PC-3 (cell line): ENCODE data around the gene PLP1. TPM values are rescaled to one million over a fixed set of nuclear protein-coding genes. Genes with fewer than 3 reads are reported as not detected.

Experiments
- ATAC-seq: fragments of 200-7000 bp; cut with Tn5 transposase; 2 replicates; pipeline ENCODE4 v1.9.1; 2020; ENCODE audit warnings: mild to moderate bottlenecking, moderate library complexity
- BruUV-seq: library from RNA; stranded (reverse); fragments of 400-500 nt; replicated peaks from 2 replicates; lab custom pipeline; 2021; lab: Mats Ljungman, UMichigan
- CTCF ChIA-PET: fragments of 300-600 bp; sonication (Branson Sonifier 250); formaldehyde crosslinking; loops from one replicate; lab custom pipeline; 2022; ENCODE audit warnings: antibody characterized with exemption; lab: Charles Lee
- POLR2A ChIA-PET: fragments of 300-600 bp; sonication (Branson Sonifier 250); formaldehyde crosslinking; loops from one replicate; lab custom pipeline; 2022; ENCODE audit warnings: antibody characterized with exemption; ENCODE audit not compliant: unreplicated experiment; lab: Charles Lee
- DNase-seq: peaks from one replicate; pipeline ENCODE4 v3.0.0-alpha.2; 2015
- H2AFZ ChIP-seq: fragments of 300-600 bp; sonication (generic); 2 replicates; pipeline ENCODE4 v1.6.0; 2016; ENCODE audit warnings: antibody characterized with exemption, low read length
- H3F3A ChIP-seq: fragments of 300-600 bp; sonication (generic); one replicate; pipeline ENCODE4 v1.6.0; 2017; ENCODE audit warnings: antibody characterized with exemption, low read length, control low read depth, mild to moderate bottlenecking; ENCODE audit not compliant: unreplicated experiment
- H3K27ac ChIP-seq: fragments of 300-600 bp; sonication (generic); 2 replicates; pipeline ENCODE4 v1.5.1; 2016; ENCODE audit warnings: mild to moderate bottlenecking, low read length
- H3K27me3 ChIP-seq: fragments of 300-600 bp; sonication (generic); 2 replicates; pipeline ENCODE4 v1.6.1; 2016; ENCODE audit warnings: low read length, mixed read lengths
- H3K36me3 ChIP-seq: fragments of 300-600 bp; sonication (generic); 2 replicates; pipeline ENCODE4 v1.6.1; 2016; ENCODE audit warnings: low read depth, mixed run types, low read length, mixed read lengths
- H3K4me1 ChIP-seq: fragments of 300-600 bp; sonication (generic); 2 replicates; pipeline ENCODE4 v1.5.1; 2016; ENCODE audit warnings: low read length; ENCODE audit not compliant: insufficient read depth
- H3K4me2 ChIP-seq: fragments of 300-600 bp; sonication (generic); 2 replicates; pipeline ENCODE4 v1.6.0; 2016; ENCODE audit warnings: low read length
- H3K4me3 ChIP-seq: fragments of 300-600 bp; sonication (generic); 2 replicates; pipeline ENCODE4 v1.5.1; 2016; ENCODE audit warnings: mild to moderate bottlenecking, low read length, mixed read lengths
- H3K79me2 ChIP-seq: fragments of 300-600 bp; sonication (generic); 2 replicates; pipeline ENCODE4 v1.6.1; 2017; ENCODE audit warnings: low read length, mixed read lengths
- H3K9ac ChIP-seq: fragments of 300-600 bp; sonication (generic); 2 replicates; pipeline ENCODE4 v1.6.0; 2016; ENCODE audit warnings: mild to moderate bottlenecking, low read length
- H3K9me2 ChIP-seq: fragments of 300-600 bp; sonication (generic); replicated peaks from 2 replicates; pipeline ENCODE4 v1.6.1; 2016; ENCODE audit warnings: mixed run types, low read length, mixed read lengths
- H3K9me3 ChIP-seq: fragments of 300-600 bp; sonication (generic); 2 replicates; pipeline ENCODE4 v1.6.1; 2016; ENCODE audit warnings: low read length, mixed read lengths
- H4K20me1 ChIP-seq: fragments of 300-600 bp; sonication (generic); 2 replicates; pipeline ENCODE4 v1.6.1; 2016; ENCODE audit warnings: low read length, mixed read lengths
- CTCF ChIP-seq: fragments of 300-600 bp; sonication (generic); conservative IDR thresholded peaks from 2 replicates; pipeline ENCODE4 v1.5.1; 2017; ENCODE audit warnings: antibody characterized with exemption, low read depth, mild to moderate bottlenecking, low read length
- EZH2 ChIP-seq: fragments of 300-600 bp; sonication (generic); IDR thresholded peaks from one replicate; pipeline ENCODE4 v1.6.1; 2017; ENCODE audit warnings: antibody characterized with exemption, mild to moderate bottlenecking, low read length; ENCODE audit not compliant: unreplicated experiment
- EZH2phosphoT487 ChIP-seq: fragments of 300-600 bp; sonication (generic); IDR thresholded peaks from 2 replicates; pipeline ENCODE4 v1.6.1; 2018; ENCODE audit warnings: mild to moderate bottlenecking, antibody characterized with exemption, low read length, borderline replicate concordance
- intact Hi-C: fragments of 100-400 bp; cut with micrococcal nuclease; formaldehyde crosslinking; loops from 2 replicates; pipeline ENCODE4 v1.9.0; 2023
- total RNA-seq: library from RNA; depleted of rRNA; stranded (reverse); fragments of >200 nt; gene quantifications from 2 replicates; pipeline ENCODE4 v1.2.3, GENCODE V29; 2014

PLP1 gene
- total RNA-seq, 1 experiment from 2014 or later, result not detected

- H3K4me2 ChIP-seq, result no peak overlapping the region
- POLR2A ChIA-PET, result no interaction called here
- no TSS peak for BruUV-seq
- DNase-seq, result no peak
- H3K27me3 ChIP-seq, result peaks cover 4% of the 10 kb centered on the region; the same call in 1 of the 2 replicates
- no peaks in the 10 kb centered on the region for H4K20me1 ChIP-seq
- H3K4me3 ChIP-seq, result no peak overlapping the region
- H3K79me2 ChIP-seq, result no peaks in the 10 kb centered on the region
- H3K27ac ChIP-seq, result no peak overlapping the region
- no peaks in the 10 kb centered on the region for H3F3A ChIP-seq
- no peaks in the 10 kb centered on the region for H3K9me3 ChIP-seq
- no peaks in the 10 kb centered on the region for H3K4me1 ChIP-seq
- H3K9me2 ChIP-seq, result no peaks in the 10 kb centered on the region
- ATAC-seq, result no peak
- H3K9ac ChIP-seq, result no peak overlapping the region
- CTCF ChIA-PET, result no interaction called here
- TF ChIP-seq EZH2 (no peak), EZH2phosphoT487 (no peak), CTCF (no peak)
- H3K36me3 ChIP-seq, result no peaks in the 10 kb centered on the region
- intact Hi-C loops, result no loop called here
- H2AFZ ChIP-seq, result no peak overlapping the region
Measured at GRCh38 chrX:103779141-103779789, 2.6 kb downstream of the PLP1 start.

- no peaks in the 10 kb centered on the region for H3K4me1 ChIP-seq
- no peaks in the 10 kb centered on the region for H3K36me3 ChIP-seq
- DNase-seq (no peak), ATAC-seq (no peak)
- no peaks in the 10 kb centered on the region for H3K79me2 ChIP-seq
- H3K27me3 ChIP-seq, result peaks cover 4% of the 10 kb centered on the region; the same call in 1 of the 2 replicates
- BruUV-seq, result no TSS peak
- ChIA-PET CTCF (no interaction called here), POLR2A (no interaction called here)
- TF ChIP-seq EZH2phosphoT487 (no peak), CTCF (no peak), EZH2 (no peak)
- no peaks in the 10 kb centered on the region for H3F3A ChIP-seq
- no peaks in the 10 kb centered on the region for H3K9me2 ChIP-seq
- no peak overlapping the region for H3K9ac ChIP-seq
- H4K20me1 ChIP-seq, result no peaks in the 10 kb centered on the region
- H3K9me3 ChIP-seq, result no peaks in the 10 kb centered on the region
- H3K4me2 ChIP-seq, result no peak overlapping the region
- no peak overlapping the region for H3K27ac ChIP-seq
- no peak overlapping the region for H2AFZ ChIP-seq
- H3K4me3 ChIP-seq, result no peak overlapping the region
- intact Hi-C loops, result no loop called here
Measured at GRCh38 chrX:103780336-103781061, 3.9 kb downstream of the PLP1 start.

DNA sequence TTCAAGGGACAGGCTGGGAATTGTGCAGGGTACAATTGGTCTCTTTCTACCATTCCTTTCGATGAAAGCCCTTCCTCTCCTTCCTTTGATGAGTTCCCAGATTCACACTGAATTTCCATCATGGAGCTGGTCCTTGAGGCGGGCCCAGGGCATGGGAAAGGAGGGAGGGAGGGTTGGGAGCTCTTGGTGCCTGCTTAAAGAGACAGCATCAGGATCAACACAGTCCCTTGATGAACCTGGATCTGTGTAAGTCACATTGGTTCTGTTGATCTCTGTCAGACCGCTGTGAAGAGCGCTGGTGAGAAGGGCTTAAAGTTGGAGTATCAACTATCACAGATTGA lies 4.4 kb downstream of the PLP1 start:
- Histone ChIP-seq H3K4me1 (no peaks in the 10 kb centered on the region), H3K27me3 (peaks cover 4% of the 10 kb centered on the region; the same call in 1 of the 2 replicates), H3K4me2 (no peak overlapping the region), H3K36me3 (no peaks in the 10 kb centered on the region), H3K27ac (no peak overlapping the region), H3F3A (no peaks in the 10 kb centered on the region), H3K9ac (no peak overlapping the region), H2AFZ (no peak overlapping the region), H3K9me3 (no peaks in the 10 kb centered on the region), H3K9me2 (no peaks in the 10 kb centered on the region), H4K20me1 (no peaks in the 10 kb centered on the region), H3K4me3 (no peak overlapping the region), H3K79me2 (no peaks in the 10 kb centered on the region)
- TF ChIP-seq CTCF (no peak), EZH2phosphoT487 (no peak), EZH2 (no peak)
- no peak for DNase-seq
- no TSS peak for BruUV-seq
- ATAC-seq, result no peak
- CTCF ChIA-PET, result no interaction called here
- POLR2A ChIA-PET, result no interaction called here
- intact Hi-C loops, result no loop called here
